Muscle of arm (tissue), 12 donors: ENCODE measurements around the gene CALHM2. TPM values are rescaled to one million over a fixed set of nuclear protein-coding genes. Genes with fewer than 3 reads are reported as not detected.
"Not testable (repeated sequence)": the region's sequence is repeated elsewhere in the genome, so short reads cannot be mapped to it uniquely, and the experiment has no call there.

ENCODE experiments used
- DNase-seq: peaks from one replicate; pipeline ENCODE4 v3.0.0-alpha.2; 2013
- polyA plus RNA-seq, 12 donors: library from polyadenylated mRNA; unstranded; fragments of 120-200 nt; gene quantifications; one replicate each; pipeline ENCODE4 v1.2.1, GENCODE V29; 2013; ENCODE audit not compliant: insufficient read length in 12 of 12

Gene CALHM2
- polyA plus RNA-seq, 12 donors, result 10.3 to 35.4 (median 13.9) TPM; not detected in 1

- DNase-seq, result no peak
Measured at GRCh38 chr10:103417601-103418000, 34.6 kb downstream of the CALHM2 start.

GRCh38 chr10:103417148-103417469 is 35.1 kb downstream of the CALHM2 start:
- DNase-seq, result not testable (repeated sequence)

GRCh38 chr10:103416436-103417147 is 35.6 kb downstream of the CALHM2 start:
- DNase-seq, result peak; percentile 71

- no peak for DNase-seq
Measured at GRCh38 chr10:103415581-103415980, 36.6 kb downstream of the CALHM2 start.

GRCh38 chr10:103413564-103413963 is 38.6 kb downstream of the CALHM2 start:
- DNase-seq, result no peak

- DNase-seq, result no peak
Measured at GRCh38 chr10:103397191-103397825, 54.9 kb downstream of the CALHM2 start.

GRCh38 chr10:103396789-103397087 is 55.4 kb downstream of the CALHM2 start:
- no peak for DNase-seq

Other genes with a start within 250 kb of the CALHM2 start
- not detected for gene RPEL1, start 206.5 kb downstream of the CALHM2 start, polyA plus RNA-seq
- 1 to 10 TPM in 1 of 12 donors, under 1 TPM in 9, not detected in 2; 0.10 to 2.0 (median 0.30) TPM for gene INA, start 175.2 kb downstream of the CALHM2 start, polyA plus RNA-seq
- gene PCGF6, start 101.2 kb downstream of the CALHM2 start, polyA plus RNA-seq, result 10 to 100 TPM in 4 of 12 donors, 1 to 10 TPM in 7, not detected in 1; 6.9 to 14.9 (median 9.6) TPM
- gene TAF5, start 84.4 kb downstream of the CALHM2 start, polyA plus RNA-seq, result 1 to 10 TPM in 11 of 12 donors, not detected in 1; 3.8 to 6.4 (median 4.6) TPM
- gene ATP5MK, start 55.9 kb downstream of the CALHM2 start, polyA plus RNA-seq, result 100 to 1,000 TPM in 11 of 12 donors, not detected in 1; 168 to 300 (median 270) TPM
- gene PDCD11, start 55.7 kb downstream of the CALHM2 start, polyA plus RNA-seq, result 10 to 100 TPM in 11 of 12 donors, not detected in 1; 18.1 to 29.8 (median 25.1) TPM
- under 1 TPM in 1 of 12 donors, not detected in 11; 0.17 TPM for gene CALHM1, start 6.5 kb upstream of the CALHM2 start, polyA plus RNA-seq
- gene CALHM3, start 26.9 kb upstream of the CALHM2 start, polyA plus RNA-seq, result under 1 TPM in 1 of 12 donors, not detected in 11; 0.11 TPM
- gene NEURL1, start 41.3 kb upstream of the CALHM2 start, polyA plus RNA-seq, result 10 to 100 TPM in 10 of 12 donors, 1 to 10 TPM in 1, not detected in 1; 9.9 to 42.8 (median 19.1) TPM